WTC11 (cell line): Measurements from ENCODE around the gene MCF2L. TPM values are rescaled to one million over a fixed set of nuclear protein-coding genes. Genes with fewer than 3 reads are reported as not detected.

Experiments used
- ATAC-seq: fragments of 200-7000 bp; cut with Tn5 transposase; 2 replicates; pipeline ENCODE4 v1.10.0; 2021; ENCODE audit warnings: mild to moderate bottlenecking, moderate library complexity
- CTCF ChIA-PET: fragments of 300-600 bp; sonication (Branson Sonifier 250); formaldehyde crosslinking; loops from one replicate; lab custom pipeline; 2021; ENCODE audit warnings: antibody characterized with exemption; lab: Charles Lee
- POLR2A ChIA-PET: fragments of 350-600 bp; sonication (Branson Sonifier 250); formaldehyde crosslinking; loops from one replicate; lab custom pipeline; 2021; ENCODE audit warnings: antibody characterized with exemption; lab: Charles Lee
- DNase-seq: peaks from one replicate; pipeline ENCODE4 v3.0.0; 2021; ENCODE audit warnings: low spot score
- H3K27ac Mint-ChIP-seq: 2 replicates; pipeline ENCODE4 v1.8.0; 2021; ENCODE audit warnings: mixed read lengths
- H3K27me3 Mint-ChIP-seq: 2 replicates; pipeline ENCODE4 v1.8.0; 2021; ENCODE audit warnings: low read depth, mild to moderate bottlenecking, moderate library complexity, mixed read lengths
- H3K36me3 Mint-ChIP-seq: 2 replicates; pipeline ENCODE4 v1.8.0; 2021; ENCODE audit warnings: mixed read lengths
- H3K4me1 Mint-ChIP-seq: 2 replicates; pipeline ENCODE4 v1.8.0; 2022; ENCODE audit warnings: mixed read lengths
- H3K4me3 Mint-ChIP-seq: 2 replicates; pipeline ENCODE4 v1.8.0; 2021; ENCODE audit warnings: mild to moderate bottlenecking, moderate library complexity, mixed read lengths
- H3K9me3 Mint-ChIP-seq: 2 replicates; pipeline ENCODE4 v1.8.0; 2021; ENCODE audit warnings: mixed read lengths
- ARID4B ChIP-seq: sonication (generic); formaldehyde crosslinking; IDR thresholded peaks from 2 replicates; pipeline ENCODE4 v1.8.0; 2023; ENCODE audit warnings: missing genetic modification reagents, mild to moderate bottlenecking, borderline replicate concordance
- ATF1 ChIP-seq: sonication (generic); formaldehyde crosslinking; IDR thresholded peaks from 2 replicates; pipeline ENCODE4 v1.8.1; 2023; ENCODE audit warnings: mild to moderate bottlenecking, moderate library complexity, missing genetic modification reagents
- CREM ChIP-seq: sonication (generic); formaldehyde crosslinking; IDR thresholded peaks from 2 replicates; pipeline ENCODE4 v1.8.1; 2022; ENCODE audit warnings: mild to moderate bottlenecking, missing genetic modification reagents, moderate library complexity
- E2F1 ChIP-seq: sonication (generic); formaldehyde crosslinking; IDR thresholded peaks from 2 replicates; pipeline ENCODE4 v1.8.0; 2022; ENCODE audit warnings: mild to moderate bottlenecking, missing genetic modification reagents
- E2F5 ChIP-seq: sonication (generic); formaldehyde crosslinking; IDR thresholded peaks from 2 replicates; pipeline ENCODE4 v1.8.1; 2022; ENCODE audit warnings: mild to moderate bottlenecking, moderate library complexity, missing genetic modification reagents
- EMX1 ChIP-seq: fragments of 250-450 bp; sonication (Bioruptor Pico); IDR thresholded peaks from 2 replicates; pipeline ENCODE4 v1.8.0; 2021; ENCODE audit warnings: mild to moderate bottlenecking
- GABPB1 ChIP-seq: sonication (generic); formaldehyde crosslinking; IDR thresholded peaks from 2 replicates; pipeline ENCODE4 v1.8.1; 2023; ENCODE audit warnings: mild to moderate bottlenecking, missing genetic modification reagents
- GRHL2 ChIP-seq: fragments of 250-450 bp; sonication (Bioruptor Pico); IDR thresholded peaks from 2 replicates; pipeline ENCODE4 v1.8.0; 2022; ENCODE audit warnings: mild to moderate bottlenecking, moderate library complexity; ENCODE audit not compliant: insufficient replicate concordance, severe bottlenecking
- IRF2 ChIP-seq: sonication (generic); formaldehyde crosslinking; IDR thresholded peaks from 2 replicates; pipeline ENCODE4 v1.8.0; 2022; ENCODE audit warnings: low read depth, missing genetic modification reagents, borderline replicate concordance
- KAT7 ChIP-seq: sonication (generic); formaldehyde crosslinking; IDR thresholded peaks from 2 replicates; pipeline ENCODE4 v1.8.1; 2023; ENCODE audit warnings: missing genetic modification reagents, mild to moderate bottlenecking, borderline replicate concordance
- NFYB ChIP-seq: sonication (generic); formaldehyde crosslinking; conservative IDR thresholded peaks from 2 replicates; pipeline ENCODE4 v1.8.0; 2022; ENCODE audit warnings: low read depth, missing genetic modification reagents
- RORB ChIP-seq: fragments of 250-450 bp; sonication (Bioruptor Pico); IDR thresholded peaks from 2 replicates; pipeline ENCODE4 v1.9.0; 2021; ENCODE audit warnings: mild to moderate bottlenecking
- SMAD3 ChIP-seq: sonication (generic); formaldehyde crosslinking; IDR thresholded peaks from 2 replicates; pipeline ENCODE4 v1.8.0; 2022; ENCODE audit warnings: missing genetic modification reagents, mild to moderate bottlenecking, borderline replicate concordance
- SP1 ChIP-seq: sonication (generic); formaldehyde crosslinking; conservative IDR thresholded peaks from 2 replicates; pipeline ENCODE4 v1.8.1; 2022; ENCODE audit warnings: missing genetic modification reagents
- TP53 ChIP-seq: sonication (generic); formaldehyde crosslinking; IDR thresholded peaks from 2 replicates; pipeline ENCODE4 v1.8.1; 2023; ENCODE audit warnings: mild to moderate bottlenecking, missing genetic modification reagents
- USF1 ChIP-seq: sonication (generic); formaldehyde crosslinking; IDR thresholded peaks from 2 replicates; pipeline ENCODE4 v1.8.0; 2022; ENCODE audit warnings: mild to moderate bottlenecking, missing genetic modification reagents
- ZBTB21 ChIP-seq: sonication (generic); formaldehyde crosslinking; IDR thresholded peaks from 2 replicates; pipeline ENCODE4 v1.8.1; 2023; ENCODE audit warnings: mild to moderate bottlenecking, missing genetic modification reagents, borderline replicate concordance
- ZBTB43 ChIP-seq: sonication (generic); formaldehyde crosslinking; IDR thresholded peaks from 2 replicates; pipeline ENCODE4 v1.8.1; 2023; ENCODE audit warnings: mild to moderate bottlenecking, missing genetic modification reagents
- ZNF416 ChIP-seq: fragments of 250-450 bp; sonication (Bioruptor Pico); IDR thresholded peaks from 2 replicates; pipeline ENCODE4 v1.9.0; 2021; ENCODE audit warnings: mild to moderate bottlenecking, inconsistent platforms
- total RNA-seq: library from RNA; stranded (reverse); gene quantifications from 3 replicates; pipeline ENCODE4 v1.2.3, GENCODE V29; 2021

Gene MCF2L
- total RNA-seq, 1 experiment from 2014 or later, result 34.8 TPM

GRCh38 chr13:112951674-112952371 lies 17.2 kb upstream of the MCF2L start:
- POLR2A ChIA-PET, result no interaction called here
- DNase-seq, result no peak
- Mint-ChIP-seq H3K36me3 (no peaks in the 10 kb centered on the region), H3K4me3 (no peak overlapping the region), H3K27ac (peak overlapping the region; percentile 10; the same call in 1 of the 2 replicates), H3K4me1 (peaks cover 20% of the 10 kb centered on the region), H3K9me3 (no peaks in the 10 kb centered on the region), H3K27me3 (no peaks in the 10 kb centered on the region)
- ATAC-seq, result peak; percentile 47
- CTCF ChIA-PET, result interaction anchor here (1.8 to 4.3 kb wide), 2 partner anchors 9 to 78 kb away, joined by 9 to 20 read pairs; no protein-coding TSS in a partner anchor
- TF ChIP-seq SMAD3 (CRISPR knock-in tag) (no peak), GABPB1 (CRISPR knock-in tag) (peak; percentile 54; the same call in 1 of the 2 replicates), SP1 (no peak), CREM (CRISPR knock-in tag) (no peak)

GRCh38 chr13:112952759-112953551 lies 16.1 kb upstream of the MCF2L start:
- H3K27me3 Mint-ChIP-seq, result no peaks in the 10 kb centered on the region
- no peak for ATAC-seq
- TF ChIP-seq GABPB1 (CRISPR knock-in tag) (peak; percentile 39; the same call in 1 of the 2 replicates), ARID4B (CRISPR knock-in tag) (no peak), IRF2 (CRISPR knock-in tag) (no peak), USF1 (CRISPR knock-in tag) (no peak), EMX1 (no peak)
- TF ChIP-seq, all 79 proteins: peak for 1
- DNase-seq, result no peak
- no peak overlapping the region for H3K4me3 Mint-ChIP-seq
- ChIA-PET CTCF (interaction anchor here (1.0 to 4.3 kb wide), 4 partner anchors 10 to 82 kb away, joined by 3 to 20 read pairs (median 6); no protein-coding TSS in a partner anchor), POLR2A (interaction anchor here (1.0 kb wide), 1 partner anchor 10 kb away, joined by 3 read pairs; no protein-coding TSS in a partner anchor)
- H3K9me3 Mint-ChIP-seq, result no peaks in the 10 kb centered on the region
- H3K27ac Mint-ChIP-seq, result peak overlapping the region; percentile 55
- H3K36me3 Mint-ChIP-seq, result no peaks in the 10 kb centered on the region
- peaks cover 21% of the 10 kb centered on the region for H3K4me1 Mint-ChIP-seq

- DNase-seq, result no peak
- TF ChIP-seq GRHL2 (no peak), ZNF416 (no peak), IRF2 (CRISPR knock-in tag) (no peak), ATF1 (no peak), E2F5 (CRISPR knock-in tag) (no peak), E2F1 (CRISPR knock-in tag) (no peak), ZBTB21 (CRISPR knock-in tag) (no peak), TP53 (no peak), RORB (CRISPR knock-in tag) (no peak), ZBTB43 (CRISPR knock-in tag) (no peak), NFYB (CRISPR knock-in tag) (no peak), GABPB1 (CRISPR knock-in tag) (no peak), KAT7 (CRISPR knock-in tag) (no peak)
These were observed 15.2 kb upstream of the MCF2L start for GRCh38 chr13:112953591-112954487.

More at GRCh38 chr13:112953591-112954487, 15.2 kb upstream of the MCF2L start:
- H3K27ac Mint-ChIP-seq, result peak overlapping the region; percentile 55
- no peak for ATAC-seq
- no peaks in the 10 kb centered on the region for H3K27me3 Mint-ChIP-seq
- no peaks in the 10 kb centered on the region for H3K9me3 Mint-ChIP-seq
- ChIA-PET CTCF (interaction anchor here (1.0 to 4.3 kb wide), 4 partner anchors 11 to 81 kb away, joined by 3 to 20 read pairs (median 6); no protein-coding TSS in a partner anchor), POLR2A (interaction anchor here (1.0 kb wide), 1 partner anchor 11 kb away, joined by 3 read pairs; no protein-coding TSS in a partner anchor)
- no peak overlapping the region for H3K4me3 Mint-ChIP-seq
- no peaks in the 10 kb centered on the region for H3K36me3 Mint-ChIP-seq
- peaks cover 24% of the 10 kb centered on the region for H3K4me1 Mint-ChIP-seq
